GM19438 (cell line): Measurements from ENCODE around the gene TLE7.

Source experiments
- ATAC-seq: cut with Tn5 transposase; IDR thresholded peaks from one replicate; pipeline ENCODE4 v1.9.1; 2021; ENCODE audit warnings: low read depth; ENCODE audit not compliant: unreplicated experiment

The TLE7 gene

DNA sequence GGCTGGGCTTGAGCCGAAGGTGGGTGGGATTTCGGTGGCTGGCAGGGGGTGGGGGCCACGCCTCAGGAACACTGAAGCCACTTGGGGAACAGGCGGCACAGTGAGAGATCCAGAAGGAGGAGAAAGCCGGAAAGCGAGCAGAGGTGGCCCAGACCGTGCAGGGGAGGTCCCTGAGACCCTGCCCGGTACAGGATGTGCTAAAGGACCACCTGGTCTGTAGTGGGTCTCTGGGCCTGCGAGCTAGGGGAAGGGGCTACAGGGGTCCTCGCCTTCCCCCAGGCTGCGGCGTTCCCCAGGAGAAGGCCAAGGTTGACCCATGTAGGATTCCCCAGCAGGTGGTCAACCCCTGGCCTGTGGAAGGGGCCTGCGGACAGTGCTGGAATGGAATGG lies at the start of gene TLE7:
Gene TLE7 (minus strand): TSS at position 4 of the 390 bp plus-strand sequence. CDS start 8,730 bp downstream, outside the sequence.
- ATAC-seq, result no peak

- ATAC-seq, result no peak
These were observed 49.2 kb upstream of the TLE7 start for GRCh38 chr16:71491054-71491453.

GRCh38 chr16:71490361-71490760 lies 48.5 kb upstream of the TLE7 start:
- no peak for ATAC-seq

DNA sequence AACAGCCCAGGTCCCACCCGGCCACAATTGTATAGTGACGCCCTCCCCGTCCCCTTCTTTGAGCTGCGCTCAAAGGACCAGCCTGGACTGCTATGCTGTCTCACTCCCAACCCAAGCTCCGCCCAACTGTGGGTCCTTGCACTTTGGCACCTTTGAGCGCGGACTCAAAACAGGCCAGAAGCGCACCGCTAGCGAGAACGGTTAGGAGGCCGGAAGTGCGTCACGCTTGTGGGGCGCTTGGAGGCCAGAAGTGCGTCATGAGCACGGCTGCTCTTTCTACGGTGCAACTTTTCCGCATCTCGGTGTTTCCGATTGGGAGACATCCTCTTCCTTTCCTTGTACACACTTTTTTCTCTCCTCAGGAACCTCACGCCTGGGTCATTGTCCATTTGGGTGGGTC lies 47.3 kb upstream of the TLE7 start, which contains the start of gene ZNF19:
Gene ZNF19 (minus strand): TSS at position 203 of the 400 bp plus-strand sequence. CDS start 7,210 bp downstream, outside the sequence.
- ATAC-seq, result no peak

- peak; percentile 91 for ATAC-seq
These were observed 42.4 kb upstream of the TLE7 start for GRCh38 chr16:71484006-71484893.

DNA sequence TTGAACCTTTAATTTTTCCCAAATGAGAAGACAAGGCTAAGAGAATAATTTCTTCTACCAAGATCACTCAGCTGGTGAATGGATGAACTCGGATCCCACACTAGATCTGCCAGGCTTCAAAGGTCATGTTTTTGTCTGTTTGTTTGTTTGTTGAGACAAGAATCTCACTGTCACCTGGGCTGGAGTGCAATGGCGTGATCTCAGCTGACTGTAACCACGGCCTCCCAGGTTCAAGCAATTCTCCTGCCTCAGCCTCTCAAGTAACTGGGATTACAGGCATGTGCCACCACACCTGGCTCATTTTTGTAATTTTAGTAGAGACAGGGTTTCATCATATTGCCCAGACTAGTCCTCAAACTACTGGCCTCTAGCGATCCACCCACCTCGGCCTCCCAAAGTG lies 40.7 kb upstream of the TLE7 start:
- ATAC-seq, result no peak

DNA sequence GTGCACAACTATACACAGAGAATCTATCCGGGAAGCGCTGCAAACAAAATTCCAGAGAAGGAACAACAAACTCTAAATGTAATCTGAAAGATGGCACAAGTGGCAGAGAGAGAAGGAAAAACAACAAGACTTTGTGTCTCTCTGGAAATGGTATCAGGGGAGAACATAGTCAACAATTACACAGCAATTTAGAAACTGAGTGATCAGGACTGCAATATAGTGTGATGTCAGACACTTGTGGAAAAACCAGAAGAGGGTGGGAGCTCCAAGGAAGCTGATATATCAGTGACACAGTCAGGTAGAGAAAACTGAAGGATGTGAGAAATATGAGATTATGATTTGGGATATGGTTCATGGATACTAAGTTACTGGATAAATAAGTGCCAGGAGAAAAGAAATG lies 39.1 kb upstream of the TLE7 start:
- ATAC-seq, result no peak

DNA sequence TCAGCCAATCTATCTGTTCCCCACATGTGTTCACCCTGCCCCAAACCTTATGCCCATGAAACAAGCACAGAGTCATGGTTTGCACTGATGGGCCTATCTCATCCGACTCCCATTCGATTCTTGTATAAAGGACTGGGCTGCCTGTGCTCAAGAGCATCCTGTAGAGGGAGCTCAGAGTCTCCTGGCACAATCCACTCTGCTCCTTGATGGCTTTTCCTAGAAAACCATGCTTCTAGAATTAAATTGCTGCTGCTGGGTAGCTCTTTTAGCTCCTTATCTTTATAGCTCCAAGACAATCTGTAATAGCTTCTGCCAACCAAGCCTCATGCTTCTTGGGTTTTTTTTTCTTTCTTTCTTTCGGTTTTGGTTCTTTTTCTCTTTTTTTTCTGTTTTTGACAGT lies 37.6 kb upstream of the TLE7 start:
- ATAC-seq, result no peak

GRCh38 chr16:71476457-71477124 lies 34.7 kb upstream of the TLE7 start:
- no peak for ATAC-seq

DNA sequence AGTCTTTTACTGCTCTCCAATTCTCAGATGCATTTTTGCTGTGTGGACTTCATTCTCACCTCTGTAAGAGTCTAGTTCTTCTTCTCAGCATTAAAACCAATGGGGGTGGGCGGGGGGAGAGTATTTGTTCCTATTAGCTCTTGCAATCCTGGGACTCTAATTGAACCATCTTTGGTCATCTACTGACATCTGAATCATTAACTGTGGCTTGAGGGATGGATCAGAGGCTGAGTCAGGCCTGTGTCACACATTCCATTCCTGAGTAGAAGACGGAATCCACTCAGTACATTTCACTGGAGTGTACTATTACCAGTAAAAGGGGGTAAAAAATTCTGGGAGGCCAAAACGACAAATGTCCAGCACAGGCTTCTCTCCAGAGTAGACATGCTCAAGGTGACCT lies 33.0 kb upstream of the TLE7 start:
- ATAC-seq, result no peak

GRCh38 chr16:71473891-71474290 lies 32.0 kb upstream of the TLE7 start:
- ATAC-seq, result no peak

GRCh38 chr16:71472931-71473330 lies 31.1 kb upstream of the TLE7 start:
- no peak for ATAC-seq

DNA sequence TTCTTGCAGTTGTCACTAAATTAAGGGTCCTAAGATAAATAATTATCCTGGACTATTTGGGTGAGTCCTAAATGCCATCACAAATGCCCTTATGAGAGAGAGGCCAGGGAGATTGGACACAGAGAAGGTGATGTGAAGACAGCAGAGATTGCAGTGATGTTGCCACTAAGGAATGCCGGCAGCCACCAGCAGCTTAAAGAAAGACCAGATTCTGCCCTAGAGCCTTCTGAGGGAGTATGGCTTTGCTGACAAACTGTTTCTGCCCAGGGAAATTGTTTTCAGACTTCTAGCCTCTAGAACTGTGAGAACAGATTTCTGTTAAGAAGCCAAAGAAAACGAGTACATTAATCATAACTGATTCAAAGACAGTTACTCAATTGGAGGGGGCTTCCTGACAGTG lies 30.2 kb upstream of the TLE7 start:
- ATAC-seq, result no peak

- no peak for ATAC-seq
These were observed 26.0 kb upstream of the TLE7 start for GRCh38 chr16:71467810-71468209.

DNA sequence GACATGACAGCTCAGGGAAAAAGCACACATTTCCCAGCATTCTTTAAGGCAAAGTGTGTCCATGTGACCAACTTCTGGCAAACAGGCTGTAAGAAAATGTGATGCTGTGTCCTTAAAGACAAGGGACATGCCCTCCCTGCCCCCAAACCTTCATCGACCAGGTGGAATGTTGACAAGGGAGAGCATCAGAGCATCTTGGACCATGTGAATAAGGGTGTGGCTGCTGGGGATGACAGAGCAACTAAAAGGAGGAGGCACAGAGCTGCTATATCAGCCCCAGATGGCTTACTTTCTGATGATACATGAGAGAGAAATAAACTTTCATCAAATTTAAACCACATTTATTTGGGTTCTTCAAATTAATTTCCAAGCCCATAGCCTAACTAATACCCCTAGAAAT lies 22.4 kb upstream of the TLE7 start:
- ATAC-seq, result no peak

DNA sequence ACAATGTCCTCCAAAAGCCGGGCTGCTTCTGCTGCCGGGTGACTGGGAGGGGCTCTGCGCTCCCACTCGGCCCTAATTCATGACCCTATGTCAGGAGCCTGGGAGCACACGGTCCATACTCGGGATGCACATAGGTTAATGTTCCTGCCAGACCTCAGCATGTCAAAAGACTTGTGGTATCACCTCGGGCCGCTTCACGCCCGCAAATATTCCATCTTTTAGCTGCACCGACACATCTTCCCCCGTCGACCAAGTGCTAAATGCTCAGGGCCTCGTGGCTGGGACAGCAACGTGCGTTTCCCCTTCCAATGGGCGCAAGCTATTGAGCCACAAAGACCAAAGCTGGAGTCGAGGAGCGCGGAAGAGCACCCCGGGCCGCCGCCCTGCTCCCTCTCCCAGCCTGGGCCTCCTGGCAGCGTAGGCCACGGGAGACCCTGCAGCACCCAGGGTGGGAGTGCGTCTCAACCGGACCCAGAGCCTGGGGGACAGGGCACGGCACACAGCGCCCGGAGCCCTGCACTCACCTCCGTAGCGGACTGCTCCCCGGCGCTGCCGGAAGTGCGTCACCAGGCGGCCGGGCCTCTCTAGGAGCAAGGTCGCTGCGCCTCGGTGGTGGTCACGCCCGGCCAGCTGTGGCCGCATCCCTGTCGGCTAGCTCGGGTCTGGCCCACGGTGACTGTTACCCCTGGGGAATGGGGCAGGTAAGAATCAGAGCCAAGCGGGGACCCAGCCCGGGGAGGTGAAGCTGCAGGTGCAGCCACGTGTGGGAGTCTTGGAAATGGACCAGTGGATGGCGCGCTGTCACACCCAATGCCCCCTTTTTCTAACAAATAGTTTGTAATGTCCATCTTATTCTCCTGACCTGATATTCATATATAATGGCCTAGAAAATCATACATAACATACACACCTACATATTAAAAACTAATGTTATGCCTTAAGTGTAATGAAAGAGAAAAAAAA lies 20.1 kb upstream of the TLE7 start, which contains the start of gene ZNF23:
Gene ZNF23 (minus strand): TSS at position 562 of the 963 bp plus-strand sequence. CDS start 5,451 bp downstream, outside the sequence.
- ATAC-seq, result peak; percentile 97

DNA sequence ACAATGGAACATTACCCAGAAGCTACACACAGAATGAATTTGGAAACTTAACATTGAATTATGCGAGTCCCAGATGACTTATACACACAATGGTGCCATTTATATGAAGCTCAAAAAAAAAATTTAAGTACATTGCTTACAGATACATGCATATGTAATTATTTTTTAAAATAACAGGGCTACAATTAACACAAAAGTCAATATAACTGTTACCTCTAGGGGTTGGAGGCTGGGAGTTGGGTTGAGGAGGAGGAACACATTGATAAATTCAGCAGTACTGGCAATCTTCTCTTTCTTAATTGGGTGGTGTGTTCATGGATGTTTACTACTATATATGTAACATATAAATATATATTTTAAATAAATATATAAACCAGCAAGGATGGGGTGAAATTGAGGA lies 19.1 kb upstream of the TLE7 start:
- ATAC-seq, result no peak

DNA sequence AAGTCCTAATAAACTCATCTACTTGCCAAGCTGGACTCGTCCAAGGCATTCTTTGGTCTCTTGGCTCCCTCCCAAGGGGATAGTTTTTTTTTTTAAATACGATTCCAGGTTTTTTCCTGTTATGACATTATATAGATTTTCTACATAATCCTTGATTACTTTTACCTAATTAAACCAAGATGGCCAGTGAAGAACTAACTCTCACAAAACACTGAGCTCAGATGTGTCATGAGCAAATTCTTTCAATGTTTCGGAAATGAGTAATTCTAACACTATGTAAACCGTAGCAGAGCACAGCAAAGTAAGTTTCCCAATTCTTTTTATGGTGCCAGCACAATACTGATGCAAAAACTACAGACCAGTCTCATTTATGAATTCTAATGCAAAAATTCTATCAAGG lies 18.4 kb upstream of the TLE7 start:
- no peak for ATAC-seq

DNA sequence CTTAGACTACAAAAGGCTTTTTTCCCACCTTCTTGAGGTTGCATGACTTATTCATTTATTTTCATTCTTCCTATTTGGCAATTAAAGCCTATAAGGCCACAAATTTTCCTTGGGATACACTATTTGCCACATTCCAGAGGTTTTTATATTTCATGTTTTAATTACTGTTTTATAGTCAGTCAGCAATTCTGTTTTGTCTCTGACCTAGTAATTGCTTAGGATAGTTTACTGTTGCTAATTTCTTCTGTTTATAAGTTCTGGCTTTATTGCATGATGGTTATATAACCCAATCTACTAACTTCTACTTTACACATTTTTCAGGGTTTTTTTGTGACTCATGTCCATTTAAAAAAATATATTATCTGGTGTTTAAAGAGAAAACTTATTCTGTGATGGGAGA lies 17.7 kb upstream of the TLE7 start:
- no peak for ATAC-seq

- no peak for ATAC-seq
These were observed 14.9 kb upstream of the TLE7 start for GRCh38 chr16:71456801-71457200.

DNA sequence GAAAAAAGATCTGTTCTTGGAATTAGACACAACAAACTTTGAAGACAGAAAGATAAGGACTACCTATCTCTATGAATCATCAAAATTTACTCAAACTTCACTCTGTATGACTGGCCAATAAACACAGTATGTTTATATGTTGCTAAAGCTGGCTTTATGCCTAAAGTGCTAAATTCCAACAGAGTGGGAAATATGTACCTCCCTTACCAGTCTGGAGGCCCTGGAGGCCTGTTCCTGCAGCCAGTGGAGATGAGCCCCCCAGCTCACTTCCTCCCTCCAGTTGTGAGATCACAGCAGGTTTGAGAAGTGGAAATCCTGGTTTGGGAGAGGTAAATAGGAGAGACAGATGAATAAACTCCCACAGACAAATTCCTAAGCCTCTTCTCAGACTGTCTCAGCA lies 11.2 kb upstream of the TLE7 start:
- ATAC-seq, result no peak
